Esophagus squamous epithelium (tissue), 4 donors: Measurements from ENCODE around the gene TFAM.

Source experiments
- POLR2A ChIP-seq, 4 donors: fragments of 450-650 bp; IDR thresholded peaks; one replicate each; pipeline ENCODE4 v1.6.1; 2017; ENCODE audit warnings: antibody characterized with exemption in 4 of 4, mild to moderate bottlenecking in 4 of 4, moderate library complexity in 3 of 4
- TF ChIP-seq, protein P1 (sequence below), 6 experiments: fragments of 450-650 bp in 4 of 6; fragments of 200-600 bp in 2 of 6; sonication (generic) in 2 of 6; IDR thresholded peaks; one replicate each; pipeline ENCODE4 v1.5.1; 2016 to 2019; ENCODE audit warnings: antibody characterized with exemption in 6 of 6, mild to moderate bottlenecking in 4 of 6, moderate library complexity in 4 of 6

GRCh38 chr10:58358314-58358933 is 26.8 kb upstream of the TFAM start:
- TF ChIP-seq, protein P1, sequence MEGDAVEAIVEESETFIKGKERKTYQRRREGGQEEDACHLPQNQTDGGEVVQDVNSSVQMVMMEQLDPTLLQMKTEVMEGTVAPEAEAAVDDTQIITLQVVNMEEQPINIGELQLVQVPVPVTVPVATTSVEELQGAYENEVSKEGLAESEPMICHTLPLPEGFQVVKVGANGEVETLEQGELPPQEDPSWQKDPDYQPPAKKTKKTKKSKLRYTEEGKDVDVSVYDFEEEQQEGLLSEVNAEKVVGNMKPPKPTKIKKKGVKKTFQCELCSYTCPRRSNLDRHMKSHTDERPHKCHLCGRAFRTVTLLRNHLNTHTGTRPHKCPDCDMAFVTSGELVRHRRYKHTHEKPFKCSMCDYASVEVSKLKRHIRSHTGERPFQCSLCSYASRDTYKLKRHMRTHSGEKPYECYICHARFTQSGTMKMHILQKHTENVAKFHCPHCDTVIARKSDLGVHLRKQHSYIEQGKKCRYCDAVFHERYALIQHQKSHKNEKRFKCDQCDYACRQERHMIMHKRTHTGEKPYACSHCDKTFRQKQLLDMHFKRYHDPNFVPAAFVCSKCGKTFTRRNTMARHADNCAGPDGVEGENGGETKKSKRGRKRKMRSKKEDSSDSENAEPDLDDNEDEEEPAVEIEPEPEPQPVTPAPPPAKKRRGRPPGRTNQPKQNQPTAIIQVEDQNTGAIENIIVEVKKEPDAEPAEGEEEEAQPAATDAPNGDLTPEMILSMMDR (IDR thresholded peaks at IDR 0.05) = no peak
- no peak for TF ChIP-seq POLR2A (IDR thresholded peaks at IDR 0.05)
